Heart right ventricle (tissue), 16 donors: Measurements from ENCODE around the gene IGFN1. TPM values are rescaled to one million over a fixed set of nuclear protein-coding genes. Genes with fewer than 3 reads are reported as not detected.

ENCODE experiments used
- ATAC-seq, 8 donors: fragments of 200-7000 bp; cut with Tn5 transposase; one replicate each; pipeline ENCODE4 v1.9.1; 2020; ENCODE audit warnings: mild to moderate bottlenecking in 8 of 8, moderate library complexity in 8 of 8, moderate number of reproducible peaks in 1 of 8
- DNase-seq, 2 donors: peaks; one replicate each; pipeline ENCODE4 v3.0.0-alpha.2; 2020
- H3K27ac ChIP-seq, 10 donors: fragments of 200-600 bp; sonication (generic) in 2 of 10; one replicate each; pipeline versions ENCODE4 v1.5.0 to v1.8.0; 2020 to 2022; ENCODE audit warnings: mild to moderate bottlenecking in 3 of 10
- H3K27me3 ChIP-seq, 7 donors: fragments of 200-600 bp; one replicate each; pipeline ENCODE4 v1.8.0; 2021 to 2022; ENCODE audit warnings: mild to moderate bottlenecking in 2 of 7
- H3K36me3 ChIP-seq, 9 donors: fragments of 200-600 bp; sonication (generic) in 1 of 9; one replicate each; pipeline versions ENCODE4 v1.5.0 to v1.8.0; 2020 to 2022; ENCODE audit warnings: mild to moderate bottlenecking in 2 of 9
- H3K4me1 ChIP-seq, 9 donors: fragments of 200-600 bp; sonication (generic) in 1 of 9; one replicate each; pipeline versions ENCODE4 v1.5.0 to v1.8.0; 2020 to 2022; ENCODE audit warnings: mild to moderate bottlenecking in 4 of 9
- H3K4me3 ChIP-seq, 10 donors: fragments of 200-600 bp; sonication (generic) in 2 of 10; one replicate each; pipeline versions ENCODE4 v1.5.0 to v1.8.0; 2020 to 2022; ENCODE audit warnings: mild to moderate bottlenecking in 7 of 10, moderate library complexity in 2 of 10
- H3K9me3 ChIP-seq, 11 donors: fragments of 200-600 bp in 10 of 11; sonication (generic) in 2 of 11; one replicate each; pipeline versions ENCODE4 v1.5.0 to v1.8.0; 2013 to 2022; ENCODE audit warnings: mild to moderate bottlenecking in 2 of 11, control low read depth in 1 of 11, moderate library complexity in 1 of 11
- WGBS, 2 donors: extraction: QIAGEN DNeasy Blood & Tissue Kit; methylation state at CpG; one replicate each; pipeline ENCODE4 v1.1.7; 2013; ENCODE audit warnings: inconsistent platforms in 1 of 2; 5-methylcytosine and 5-hydroxymethylcytosine counted together
- intact Hi-C, 10 donors: fragments of 100-400 bp; cut with DNase I; formaldehyde crosslinking; loops; one replicate each; pipeline versions ENCODE4 v1.11.1 to v1.14.2; 2022
- polyA plus RNA-seq, 2 donors: library from polyadenylated mRNA; stranded (reverse); fragments of 200-250 nt; gene quantifications; one replicate each; pipeline ENCODE4 v1.2.3, GENCODE V29; 2013
- total RNA-seq, 10 donors: library from RNA; stranded (reverse); fragmentation: NEBNext Ultra II Directional in 3 of 10; extraction: Animal tissue kit (Norgen Biotek cat#: 25700) in 3 of 10; gene quantifications; one replicate each; pipeline versions ENCODE4 v1.2.1 to v1.2.4, GENCODE V29; 2021 to 2023
- TF ChIP-seq, protein P1 (sequence below), 9 donors: fragments of 200-600 bp; sonication (generic) in 2 of 9; IDR thresholded peaks; one replicate each; pipeline versions ENCODE4 v1.5.0 to v1.8.0; 2021 to 2022; ENCODE audit warnings: antibody characterized with exemption in 9 of 9, mild to moderate bottlenecking in 5 of 9, moderate library complexity in 1 of 9
- donor health status: Arrhythmogenic right ventricular cardiomyopathy.
- donor health status: ischemic (EF 13 %, LVEDD 7.1; RV severe dilation, severe dysfunction).
- donor health status: healthy with polysubstance abuse.
- donor health status: DM: no; HTN: yes; CAD: no.
- donor health status: DM: no; HTN: no; CAD: no.
- donor health status: ischemic (EF 25% LVEDD 6.9; RV normal size, moderate dysfunction).
- donor health status: ischemic (EF 25% LVEDD 5.7; RV mildly dilated, moderate dysfunction).
- donor health status: healthy.
- donor health status: DM: yes; HTN: yes; CAD: no.
- donor health status: Ischemic cardiomyopathy.
- donor health status: ischemic (EF 35%, LVEDD 5.7; RV mildly dilated, moderate dysfunction).
- donor health status: nonischemic (EF 11% LVEDD 7.7; RV severe dilation, severe dysfunction).
- donor health status: DM: yes; HTN: yes; CAD: no.
- donor health status: PGD.
- donor health status: ischemic (EF 29% LVEDD 5.4; RV normal size, mild dysfunction).
- donor health status: nonischemic (EF 23%, LVEDD 6.1; RV moderate dilation, normal function).

Gene IGFN1
- total and polyA plus RNA-seq, 12 donors = 0.01 to 0.07 (median 0.02) TPM; not detected in 7

GRCh38 chr1:201183753-201184152 lies 6.9 kb upstream of the IGFN1 start:
- peaks cover 0 to 18% (median 5%) of the 10 kb centered on the region in 9 donors for H3K4me1 ChIP-seq
- DNase-seq = no peak
- H3K9me3 ChIP-seq = peaks cover 0 to 5% (median 0%) of the 10 kb centered on the region in 11 donors
- 85 to 92% methylated on average over 5 of the region's 5 CpGs for WGBS, 2 donors
- no peak overlapping the region for H3K4me3 ChIP-seq
- no peak overlapping the region for H3K27ac ChIP-seq
- peaks cover 0 to 9% (median 0%) of the 10 kb centered on the region in 7 donors for H3K27me3 ChIP-seq
- no peaks in the 10 kb centered on the region for H3K36me3 ChIP-seq
- intact Hi-C loops = no loop called here
- no peak for ATAC-seq
- TF ChIP-seq, protein P1, sequence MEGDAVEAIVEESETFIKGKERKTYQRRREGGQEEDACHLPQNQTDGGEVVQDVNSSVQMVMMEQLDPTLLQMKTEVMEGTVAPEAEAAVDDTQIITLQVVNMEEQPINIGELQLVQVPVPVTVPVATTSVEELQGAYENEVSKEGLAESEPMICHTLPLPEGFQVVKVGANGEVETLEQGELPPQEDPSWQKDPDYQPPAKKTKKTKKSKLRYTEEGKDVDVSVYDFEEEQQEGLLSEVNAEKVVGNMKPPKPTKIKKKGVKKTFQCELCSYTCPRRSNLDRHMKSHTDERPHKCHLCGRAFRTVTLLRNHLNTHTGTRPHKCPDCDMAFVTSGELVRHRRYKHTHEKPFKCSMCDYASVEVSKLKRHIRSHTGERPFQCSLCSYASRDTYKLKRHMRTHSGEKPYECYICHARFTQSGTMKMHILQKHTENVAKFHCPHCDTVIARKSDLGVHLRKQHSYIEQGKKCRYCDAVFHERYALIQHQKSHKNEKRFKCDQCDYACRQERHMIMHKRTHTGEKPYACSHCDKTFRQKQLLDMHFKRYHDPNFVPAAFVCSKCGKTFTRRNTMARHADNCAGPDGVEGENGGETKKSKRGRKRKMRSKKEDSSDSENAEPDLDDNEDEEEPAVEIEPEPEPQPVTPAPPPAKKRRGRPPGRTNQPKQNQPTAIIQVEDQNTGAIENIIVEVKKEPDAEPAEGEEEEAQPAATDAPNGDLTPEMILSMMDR (IDR thresholded peaks at IDR 0.05) = no peak

DNA sequence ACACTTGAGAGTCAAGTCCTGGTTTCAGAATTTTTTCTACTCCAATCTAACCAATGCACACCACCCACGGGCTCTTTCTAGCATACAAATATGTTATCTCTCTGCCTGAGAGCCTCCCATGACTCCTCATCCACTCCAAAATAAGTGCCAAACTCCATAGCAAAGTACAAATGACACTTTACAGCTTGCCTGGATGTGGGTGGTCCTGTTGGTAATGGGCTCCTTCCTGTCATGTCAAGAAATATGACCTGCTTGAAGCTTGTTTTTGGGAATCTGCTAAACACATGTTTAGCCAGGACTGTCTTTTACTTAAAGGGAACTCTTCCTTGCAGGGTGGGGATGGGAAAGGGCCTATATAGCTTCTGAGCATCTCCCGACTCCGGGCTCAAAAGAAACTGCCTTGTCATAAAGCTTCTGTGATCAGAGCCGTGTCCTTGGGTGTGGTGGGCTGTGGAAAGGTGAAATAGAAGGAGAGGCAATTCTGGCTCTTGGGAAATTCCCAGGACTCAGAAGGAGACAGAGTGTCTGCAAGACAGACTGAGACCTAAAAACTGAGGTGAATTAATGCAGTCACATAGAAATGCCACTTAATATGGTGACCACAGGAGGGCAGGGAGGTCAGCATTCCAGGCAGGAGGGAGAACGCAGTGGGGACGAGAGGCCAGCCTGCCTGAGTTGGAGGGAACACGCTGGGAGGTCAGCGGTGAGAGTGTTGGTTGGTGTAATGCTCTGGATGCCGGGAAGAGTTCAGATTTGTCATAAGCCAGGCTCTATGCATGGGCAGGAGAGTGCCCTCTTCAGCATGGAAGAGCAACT lies 6.1 kb upstream of the IGFN1 start:
- TF ChIP-seq, protein P1 (IDR thresholded peaks at IDR 0.05) = peak in 7 of 9 donors; percentile 32 to 64 (median 43)
- ATAC-seq (peak; percentile 20 to 95 (median 86)), DNase-seq (no peak)
- peak overlapping the region in 1 of 10 donors; percentile 16 for H3K27ac ChIP-seq
- WGBS, 2 donors = 46 to 62% methylated on average over 9 of the region's 9 CpGs
- H3K36me3 ChIP-seq = no peaks in the 10 kb centered on the region
- H3K27me3 ChIP-seq = peaks cover 0 to 9% (median 0%) of the 10 kb centered on the region in 7 donors
- H3K4me3 ChIP-seq = no peak overlapping the region
- no peaks in the 10 kb centered on the region for H3K9me3 ChIP-seq
- peaks cover 0 to 18% (median 5%) of the 10 kb centered on the region in 9 donors for H3K4me1 ChIP-seq
- intact Hi-C loops = no loop called here

DNA sequence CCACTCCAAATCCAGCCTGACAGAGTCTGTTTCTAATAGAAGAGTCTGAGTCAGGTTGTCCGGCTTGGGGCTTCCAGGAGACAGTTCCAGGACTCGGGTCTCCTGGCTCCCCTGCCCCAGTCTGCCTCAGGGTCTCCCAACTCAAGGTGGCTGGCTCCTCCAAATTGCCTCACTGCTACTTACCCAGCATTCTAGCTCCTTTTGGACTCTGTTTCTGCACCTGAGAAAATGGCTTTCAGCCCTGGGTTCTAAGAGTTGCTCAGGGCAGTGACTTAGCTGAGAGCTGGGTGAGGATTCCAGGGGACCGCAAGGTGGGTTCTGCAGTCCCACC lies 5.5 kb upstream of the IGFN1 start:
- TF ChIP-seq, protein P1 (IDR thresholded peaks at IDR 0.05) = peak in 1 of 9 donors; percentile 1
- Histone ChIP-seq H3K4me3 (no peak overlapping the region), H3K27ac (peak overlapping the region in 1 of 10 donors; percentile 16), H3K27me3 (peaks cover 0 to 9% (median 0%) of the 10 kb centered on the region in 7 donors), H3K36me3 (no peaks in the 10 kb centered on the region), H3K9me3 (no peaks in the 10 kb centered on the region), H3K4me1 (peaks cover 0 to 18% (median 5%) of the 10 kb centered on the region in 9 donors)
- DNase-seq (no peak), ATAC-seq (no peak)
- 54 to 67% methylated on average over 3 of the region's 3 CpGs for WGBS, 2 donors
- intact Hi-C loops = no loop called here

GRCh38 chr1:201185527-201186128 lies 5.0 kb upstream of the IGFN1 start:
- Histone ChIP-seq H3K9me3 (no peaks in the 10 kb centered on the region), H3K4me1 (peaks cover 0 to 18% (median 5%) of the 10 kb centered on the region in 9 donors), H3K27ac (no peak overlapping the region), H3K36me3 (no peaks in the 10 kb centered on the region), H3K27me3 (peaks cover 0 to 11% (median 4%) of the 10 kb centered on the region in 7 donors), H3K4me3 (no peak overlapping the region)
- TF ChIP-seq, protein P1 (IDR thresholded peaks at IDR 0.05) = no peak
- WGBS, 2 donors = 86 to 92% methylated on average over 5 of the region's 5 CpGs
- intact Hi-C loops = no loop called here
- ATAC-seq (peak in 1 of 8 donors; percentile 40), DNase-seq (no peak)
